C4-2B (cell line): ENCODE data around the gene IL19.

Experiments
- H3K27ac ChIP-seq: fragments of 450-650 bp; 2 replicates; pipeline ENCODE4 v1.5.1; 2017
- CTCF ChIP-seq: fragments of 450-650 bp; conservative IDR thresholded peaks from 2 replicates; pipeline ENCODE4 v1.5.1; 2017; ENCODE audit warnings: mild to moderate bottlenecking
- ZFX ChIP-seq: fragments of 450-650 bp; IDR thresholded peaks from 2 replicates; pipeline ENCODE4 v1.6.1; 2017

The IL19 gene, protein sequence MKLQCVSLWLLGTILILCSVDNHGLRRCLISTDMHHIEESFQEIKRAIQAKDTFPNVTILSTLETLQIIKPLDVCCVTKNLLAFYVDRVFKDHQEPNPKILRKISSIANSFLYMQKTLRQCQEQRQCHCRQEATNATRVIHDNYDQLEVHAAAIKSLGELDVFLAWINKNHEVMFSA

DNA sequence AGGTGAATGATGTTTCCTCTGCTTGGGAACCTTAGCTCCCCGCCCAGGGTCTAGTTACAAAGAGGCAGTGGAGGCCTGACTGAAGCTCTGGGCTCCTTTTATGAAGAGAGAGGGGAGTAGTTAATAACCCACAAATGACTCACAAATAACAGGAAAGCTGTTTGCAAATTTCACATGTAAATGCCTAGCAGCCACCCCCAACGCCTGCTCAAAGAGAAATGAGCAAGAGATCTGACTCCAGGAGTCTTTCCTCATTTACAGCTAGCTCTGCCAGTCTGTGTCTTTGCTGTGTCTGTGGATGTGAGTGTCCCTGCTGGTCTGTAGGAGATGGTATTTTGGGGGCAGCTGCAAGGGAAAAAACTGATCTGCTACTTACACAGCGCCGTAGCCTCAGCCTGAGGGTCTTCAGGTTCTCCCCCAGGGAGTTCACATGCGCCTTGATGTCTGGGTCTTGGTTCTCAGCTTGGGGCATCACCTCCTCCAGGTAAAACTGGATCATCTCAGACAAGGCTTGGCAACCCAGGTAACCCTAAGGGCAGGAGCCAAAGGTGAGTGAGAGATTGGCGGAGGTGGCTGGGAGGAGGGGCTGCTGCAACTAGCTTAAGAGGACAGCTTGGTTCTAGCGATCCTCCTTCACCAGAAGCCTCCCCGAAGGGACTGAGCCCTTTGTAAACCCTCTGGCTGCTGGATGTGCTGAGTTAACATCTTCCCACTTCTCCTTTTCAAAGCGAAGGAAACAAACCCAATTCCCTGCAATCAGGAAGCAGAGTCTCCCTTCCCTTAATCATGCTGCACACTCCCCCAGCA, at the start of gene IL19:
IL19 (plus strand) TSS at position 243 of the 807 bp plus-strand sequence. CDS start 65,890 bp downstream, outside the sequence.
- TF ChIP-seq CTCF, result no peak
- no peak for TF ChIP-seq ZFX
- H3K27ac ChIP-seq, result no peak within 1 kb of the TSS

DNA sequence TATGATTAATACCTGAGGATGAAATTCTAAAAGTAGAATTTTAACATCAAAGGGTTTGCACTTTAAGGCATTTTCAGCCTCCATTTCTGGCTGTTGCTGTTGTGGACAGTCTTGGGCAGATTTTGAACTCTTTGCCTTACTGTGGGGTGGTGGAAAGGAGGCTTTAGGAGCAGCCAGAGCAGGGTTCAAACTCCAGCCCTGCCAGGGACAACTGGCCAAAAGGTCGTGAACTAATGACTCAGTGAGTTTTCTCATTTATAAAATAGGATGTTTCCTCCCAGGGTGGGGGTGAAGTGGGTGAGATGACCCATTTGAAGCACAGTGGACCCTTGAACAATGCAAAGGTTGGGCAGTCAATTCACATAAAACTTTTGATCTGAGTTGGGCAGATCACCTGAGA, 49.1 kb upstream of the IL19 start:
- no peak overlapping the region for H3K27ac ChIP-seq
- TF ChIP-seq ZFX, result no peak
- TF ChIP-seq CTCF, result no peak

DNA sequence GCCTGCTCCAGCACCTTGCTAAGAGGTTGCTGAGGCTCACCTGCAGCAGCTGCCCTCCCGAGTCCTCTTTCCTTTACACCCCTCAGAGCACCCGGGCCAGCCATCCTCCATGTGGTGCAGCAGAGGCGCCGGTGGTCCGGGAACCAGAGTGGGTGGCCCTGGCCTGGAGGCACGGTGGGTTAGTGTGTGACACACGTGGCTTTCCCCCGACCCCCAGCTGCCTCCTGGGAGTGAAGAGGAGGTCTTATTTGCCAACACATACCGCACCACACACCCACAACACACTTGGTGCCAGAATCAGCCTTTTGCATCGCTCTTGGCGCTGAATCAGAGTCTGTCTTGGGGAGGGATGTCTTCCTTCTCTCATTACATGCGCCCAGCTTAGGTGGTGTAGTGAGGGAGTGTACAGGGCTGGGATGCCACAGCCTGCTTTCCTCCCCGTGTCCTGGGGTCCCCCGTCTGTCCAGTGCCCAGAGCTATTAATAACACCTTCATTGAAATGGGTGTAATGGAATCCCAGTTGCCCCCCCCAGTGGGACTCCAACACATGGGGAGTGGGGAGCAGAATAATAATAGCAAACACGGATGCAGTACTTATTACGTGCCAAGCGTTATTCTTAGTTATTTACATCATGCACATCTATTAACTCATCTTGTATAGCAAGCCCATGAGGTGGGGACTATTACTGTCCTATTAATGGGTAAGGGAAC, 47.7 kb upstream of the IL19 start:
- TF ChIP-seq CTCF (no peak), ZFX (no peak)
- no peak overlapping the region for H3K27ac ChIP-seq

DNA sequence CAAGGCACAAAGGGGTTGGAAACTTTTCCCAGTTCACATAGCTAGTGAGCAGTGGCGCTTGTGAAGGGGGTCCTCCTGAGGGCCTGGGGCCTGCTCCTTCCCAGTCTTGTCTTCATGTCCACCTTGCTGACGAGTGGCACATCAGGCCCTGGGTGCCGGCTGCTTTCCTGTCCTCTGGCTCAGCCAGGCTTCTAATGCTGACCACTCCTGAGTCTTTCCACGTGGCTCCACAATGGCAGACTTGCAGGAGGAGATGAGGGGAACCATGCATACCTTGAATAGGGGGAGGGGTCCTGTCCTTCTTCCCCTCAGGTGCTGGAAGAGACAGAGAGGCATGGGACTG, 47.1 kb upstream of the IL19 start:
- TF ChIP-seq ZFX (no peak), CTCF (no peak)
- H3K27ac ChIP-seq, result no peak overlapping the region

GRCh38 chr1:206723805-206724472, 46.6 kb upstream of the IL19 start:
- H3K27ac ChIP-seq, result no peak overlapping the region

DNA sequence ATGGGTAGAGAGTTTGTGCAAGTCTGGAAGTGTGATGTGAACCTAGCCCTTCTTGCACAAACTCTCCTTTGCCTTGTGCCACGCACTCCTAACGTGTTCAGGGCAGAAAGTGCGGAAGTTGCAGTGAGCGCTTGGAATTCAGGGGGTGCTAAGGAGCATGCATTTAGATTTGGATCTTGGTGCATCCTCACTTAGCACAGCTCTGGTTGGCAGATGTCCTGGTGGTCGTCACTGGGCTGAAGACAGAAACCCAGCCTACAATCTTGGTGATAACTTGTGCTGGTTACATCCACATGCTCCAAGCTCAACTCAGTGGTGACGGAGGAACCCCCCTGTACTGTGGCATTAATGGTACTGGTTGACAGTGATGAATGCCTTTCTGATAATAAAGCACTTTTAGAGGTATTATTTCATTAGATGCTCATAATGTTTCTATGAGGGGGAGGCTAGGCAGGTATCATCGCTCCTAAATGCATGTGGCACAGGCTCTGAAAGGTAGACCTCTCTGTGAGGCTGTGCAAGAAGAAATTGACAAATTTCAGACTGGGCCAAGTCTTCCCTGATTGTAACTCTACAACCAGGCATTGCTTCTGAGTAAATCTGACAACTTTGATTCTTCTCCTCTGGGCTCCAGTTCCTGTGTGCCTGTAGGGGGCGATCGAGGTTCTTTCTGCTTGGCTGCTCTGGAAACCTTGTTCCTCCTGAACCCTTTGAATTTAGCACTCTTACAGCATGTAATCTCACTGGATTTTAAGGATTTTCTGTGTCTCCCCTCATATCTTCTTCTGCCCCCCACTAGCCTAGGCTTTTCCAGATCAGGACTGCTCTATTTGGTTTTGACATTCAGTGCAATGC, 45.2 kb upstream of the IL19 start:
- H3K27ac ChIP-seq, result no peak overlapping the region
- TF ChIP-seq ZFX (no peak), CTCF (peak; percentile 54; the same call in 1 of the 2 replicates)

More at GRCh38 chr1:206723805-206724472, 46.6 kb upstream of the IL19 start:
- TF ChIP-seq CTCF (no peak), ZFX (no peak)
